K562 (cell line): ENCODE data around the gene TRIM33. TPM values are rescaled to one million over a fixed set of nuclear protein-coding genes. Genes with fewer than 3 reads are reported as not detected.
A peak's percentile ranks its signal among the peaks of the same experiment; 100 is the strongest.

Experiments used
- ATF6 ChIP-seq: sonication (generic); formaldehyde crosslinking; IDR thresholded peaks from 2 replicates; pipeline ENCODE4 v1.4.0; 2020; ENCODE audit warnings: mild to moderate bottlenecking, missing genetic modification reagents
- CSDE1 ChIP-seq, 2 experiments: fragments of 450-650 bp; IDR thresholded peaks; 2 replicates each; pipeline ENCODE4 v1.6.1; 2016; ENCODE audit warnings: mild to moderate bottlenecking in 1 of 2
- EP300 ChIP-seq: IDR thresholded peaks from 2 replicates; pipeline ENCODE4 v1.6.1; 2012; ENCODE audit warnings: low read length, improper control_type of control experiment
- ETV1 ChIP-seq: fragments of 450-650 bp; conservative IDR thresholded peaks from 2 replicates; pipeline ENCODE4 v1.6.1; 2016; ENCODE audit warnings: missing genetic modification characterization, control low read depth, low read depth, missing compliant biosample characterization
- EZH2 ChIP-seq: IDR thresholded peaks from 2 replicates; pipeline ENCODE4 v1.6.1; 2012; ENCODE audit warnings: low read depth, mild to moderate bottlenecking, inconsistent platforms, low read length, borderline replicate concordance
- GATAD2A ChIP-seq: fragments of 450-650 bp; IDR thresholded peaks from 2 replicates; pipeline ENCODE4 v1.6.1; 2017
- HMG20A ChIP-seq: fragments of 450-650 bp; formaldehyde crosslinking; conservative IDR thresholded peaks from 2 replicates; pipeline ENCODE4 v1.4.0; 2020; ENCODE audit warnings: mild to moderate bottlenecking, mixed read lengths
- LEF1 ChIP-seq: fragments of 450-650 bp; IDR thresholded peaks from 2 replicates; pipeline ENCODE4 v1.6.1; 2016; ENCODE audit warnings: mild to moderate bottlenecking
- MAFF ChIP-seq: IDR thresholded peaks from 2 replicates; pipeline ENCODE4 v1.6.1; 2012; ENCODE audit warnings: low read length, improper control_type of control experiment
- MIER1 ChIP-seq: fragments of 450-650 bp; IDR thresholded peaks from 2 replicates; pipeline ENCODE4 v1.6.1; 2016; ENCODE audit warnings: antibody characterized with exemption, mild to moderate bottlenecking, low read depth
- MXI1 ChIP-seq: IDR thresholded peaks from 2 replicates; pipeline ENCODE4 v1.6.1; 2011; ENCODE audit warnings: low read depth, mild to moderate bottlenecking, improper control_type of control experiment, low read length
- NR2C1 ChIP-seq, 2 experiments: fragments of 450-650 bp; IDR thresholded peaks; 2 replicates each; pipeline ENCODE4 v1.6.1; 2017; ENCODE audit warnings: mild to moderate bottlenecking in 2 of 2, antibody characterized with exemption in 1 of 2, inconsistent platforms in 1 of 2, missing compliant biosample characterization in 1 of 2, missing genetic modification characterization in 1 of 2
- RAD21 ChIP-seq, 2 experiments: fragments of 250-450 bp in 1 of 2; fragments of 450-650 bp in 1 of 2; sonication (Bioruptor Pico) in 1 of 2; formaldehyde crosslinking in 1 of 2; IDR thresholded peaks in 1 of 2; conservative IDR thresholded peaks in 1 of 2; 2 replicates each; pipeline versions ENCODE4 v1.4.0 to v1.8.0; 2020 to 2022; ENCODE audit warnings: mild to moderate bottlenecking in 2 of 2, moderate library complexity in 1 of 2
- SIX5 ChIP-seq, 2 experiments: IDR thresholded peaks; 2 replicates each; pipeline ENCODE4 v1.6.1; 2011; ENCODE audit warnings: low read length in 2 of 2, borderline replicate concordance in 1 of 2, low read depth in 1 of 2, mild to moderate bottlenecking in 1 of 2, moderate library complexity in 1 of 2; ENCODE audit not compliant: insufficient read depth in 1 of 2
- SLC30A9 ChIP-seq: fragments of 250-450 bp; sonication (Bioruptor Pico); IDR thresholded peaks from 2 replicates; pipeline ENCODE4 v1.8.0; 2022; ENCODE audit warnings: mild to moderate bottlenecking, moderate library complexity
- SMARCC2 ChIP-seq: fragments of 450-650 bp; IDR thresholded peaks from 2 replicates; pipeline ENCODE4 v1.6.1; 2017; ENCODE audit warnings: antibody characterized with exemption, moderate library complexity, mild to moderate bottlenecking, low read depth
- SNIP1 ChIP-seq: fragments of 450-650 bp; IDR thresholded peaks from 2 replicates; pipeline ENCODE4 v1.7.1; 2017; ENCODE audit warnings: low read depth, mild to moderate bottlenecking
- SNRNP70 ChIP-seq: fragments of 200-400 bp; formaldehyde crosslinking; optimal IDR thresholded peaks from 2 replicates; pipeline ENCODE3; 2017; ENCODE audit warnings: low read depth, low read length
- TBP ChIP-seq: optimal IDR thresholded peaks from 2 replicates; pipeline ENCODE3; 2011; ENCODE audit warnings: low read depth, low read length, improper control_type of control experiment
- YY1 ChIP-seq, 3 experiments: IDR thresholded peaks; 2 replicates each; pipeline ENCODE4 v1.6.1; 2011; ENCODE audit warnings: low read length in 2 of 3, mild to moderate bottlenecking in 2 of 3, moderate library complexity in 2 of 3, borderline replicate concordance in 1 of 3, control low read depth in 1 of 3, low read depth in 1 of 3; ENCODE audit not compliant: insufficient read depth in 3 of 3, insufficient replicate concordance in 2 of 3, control insufficient read depth in 1 of 3, insufficient read length in 1 of 3; ENCODE audit errors: extremely low read depth in 1 of 3
- ZBTB8A ChIP-seq: fragments of 450-650 bp; IDR thresholded peaks from 2 replicates; pipeline ENCODE4 v1.6.1; 2018; ENCODE audit warnings: mild to moderate bottlenecking, moderate library complexity; ENCODE audit not compliant: partially characterized antibody
- ZNF134 ChIP-seq: fragments of 250-450 bp; sonication (Bioruptor Pico); conservative IDR thresholded peaks from 2 replicates; pipeline ENCODE4 v1.4.0; 2020
- ZNF695 ChIP-seq: fragments of 450-650 bp; formaldehyde crosslinking; IDR thresholded peaks from 2 replicates; pipeline ENCODE4 v1.4.0; 2020; ENCODE audit warnings: mild to moderate bottlenecking, moderate library complexity
- polyA plus RNA-seq, 8 experiments: library from polyadenylated mRNA; depleted of rRNA in 4 of 8; stranded (reverse) in 5 of 8; unstranded in 3 of 8; fragments of >200 nt; fragmentation: Nextera tagmentation in 2 of 8; fragmentation: Illumina TruSeq in 1 of 8; extraction: Ambion mirVana in 2 of 8; extraction: Trizol in 1 of 8; gene quantifications; 2 replicates each; pipeline versions ENCODE4 v1.2.1 to v1.2.3, GENCODE V29; 2011 to 2014; ENCODE audit warnings: inconsistent platforms in 1 of 8, missing spikeins in 1 of 8
- total RNA-seq, 7 experiments: library from RNA; depleted of rRNA in 6 of 7; stranded (reverse); fragments of >200 nt in 6 of 7; fragmentation: Illumina TruSeq in 2 of 7; extraction: Trizol in 2 of 7; gene quantifications; 2 replicates each; pipeline versions ENCODE4 v1.2.1 to v1.2.3, GENCODE V29; 2011 to 2021; ENCODE audit warnings: low replicate concordance in 1 of 7
- TF ChIP-seq, protein P1 (sequence below): fragments of 250-450 bp; sonication (Bioruptor Pico); IDR thresholded peaks from 2 replicates; pipeline ENCODE4 v1.8.0; 2022; ENCODE audit warnings: inconsistent platforms, mild to moderate bottlenecking, moderate library complexity, borderline replicate concordance
- TF ChIP-seq, protein P2 (sequence below): fragments of 250-450 bp; sonication (Bioruptor Pico); IDR thresholded peaks from 2 replicates; pipeline ENCODE4 v1.8.0; 2022; ENCODE audit warnings: inconsistent platforms

The TRIM33 gene
- total and polyA plus RNA-seq, 9 of the 15 experiments (the other 6 are each of a cell fraction or from before 2014, with no cell fraction given) = 9.3 to 58.4 (median 40.2) TPM

DNA sequence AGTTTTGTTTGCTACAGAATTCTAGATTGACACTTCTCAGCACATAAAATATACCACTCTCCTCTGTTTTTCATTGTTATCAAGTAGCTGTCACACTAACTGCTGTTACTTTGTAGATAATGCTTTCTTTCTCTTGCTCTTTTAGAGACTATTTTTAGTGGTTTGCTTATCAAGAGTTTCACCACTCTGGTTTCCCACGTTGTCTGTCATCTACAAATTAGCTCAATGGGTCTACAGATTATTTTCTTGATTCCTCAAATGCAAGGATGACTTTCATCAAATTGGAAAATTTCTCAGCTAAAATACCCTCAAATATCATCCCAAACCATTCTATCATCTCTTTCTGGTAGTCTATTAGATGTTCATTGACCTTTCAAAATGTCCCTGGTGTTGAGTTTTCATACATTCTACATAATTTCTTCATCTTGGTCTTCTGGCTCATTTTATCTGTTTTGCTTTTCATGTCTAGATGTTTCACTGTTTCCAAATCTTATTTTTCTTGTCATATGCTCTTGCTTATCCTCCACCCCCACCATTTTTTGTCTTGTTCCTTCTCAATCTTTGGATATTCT, 122.5 kb downstream of the TRIM33 start (continued):
- TF ChIP-seq EZH2 = no peak
- TF ChIP-seq MXI1 = no peak
- TF ChIP-seq MAFF = no peak
- TF ChIP-seq SNIP1 = no peak
- TF ChIP-seq ETV1 (tag) = no peak
- TF ChIP-seq ATF6 (CRISPR knock-in tag) = no peak
- TF ChIP-seq ZNF134 (CRISPR knock-in tag) = no peak
- TF ChIP-seq TBP = no peak
- TF ChIP-seq EP300 = peak; percentile 96
- TF ChIP-seq YY1 (IDR thresholded peaks at IDR 0.05; ENCODE audit: borderline replicate concordance in 1 of 3, control insufficient read depth in 1 of 3, extremely low read depth in 1 of 3, insufficient read depth in 3 of 3, insufficient read length in 1 of 3, insufficient replicate concordance in 2 of 3, low read depth in 1 of 3, low read length in 2 of 3) = no peak
- TF ChIP-seq SMARCC2 = peak; percentile 95
- no peak for TF ChIP-seq ZBTB8A
- TF ChIP-seq MIER1 = no peak
- TF ChIP-seq, protein P1, sequence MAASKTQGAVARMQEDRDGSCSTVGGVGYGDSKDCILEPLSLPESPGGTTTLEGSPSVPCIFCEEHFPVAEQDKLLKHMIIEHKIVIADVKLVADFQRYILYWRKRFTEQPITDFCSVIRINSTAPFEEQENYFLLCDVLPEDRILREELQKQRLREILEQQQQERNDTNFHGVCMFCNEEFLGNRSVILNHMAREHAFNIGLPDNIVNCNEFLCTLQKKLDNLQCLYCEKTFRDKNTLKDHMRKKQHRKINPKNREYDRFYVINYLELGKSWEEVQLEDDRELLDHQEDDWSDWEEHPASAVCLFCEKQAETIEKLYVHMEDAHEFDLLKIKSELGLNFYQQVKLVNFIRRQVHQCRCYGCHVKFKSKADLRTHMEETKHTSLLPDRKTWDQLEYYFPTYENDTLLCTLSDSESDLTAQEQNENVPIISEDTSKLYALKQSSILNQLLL = no peak
- no peak for TF ChIP-seq GATAD2A
- no peak for TF ChIP-seq ZNF695 (CRISPR knock-in tag)
- TF ChIP-seq CSDE1 (IDR thresholded peaks at IDR 0.05) = no peak
- TF ChIP-seq, protein P2, sequence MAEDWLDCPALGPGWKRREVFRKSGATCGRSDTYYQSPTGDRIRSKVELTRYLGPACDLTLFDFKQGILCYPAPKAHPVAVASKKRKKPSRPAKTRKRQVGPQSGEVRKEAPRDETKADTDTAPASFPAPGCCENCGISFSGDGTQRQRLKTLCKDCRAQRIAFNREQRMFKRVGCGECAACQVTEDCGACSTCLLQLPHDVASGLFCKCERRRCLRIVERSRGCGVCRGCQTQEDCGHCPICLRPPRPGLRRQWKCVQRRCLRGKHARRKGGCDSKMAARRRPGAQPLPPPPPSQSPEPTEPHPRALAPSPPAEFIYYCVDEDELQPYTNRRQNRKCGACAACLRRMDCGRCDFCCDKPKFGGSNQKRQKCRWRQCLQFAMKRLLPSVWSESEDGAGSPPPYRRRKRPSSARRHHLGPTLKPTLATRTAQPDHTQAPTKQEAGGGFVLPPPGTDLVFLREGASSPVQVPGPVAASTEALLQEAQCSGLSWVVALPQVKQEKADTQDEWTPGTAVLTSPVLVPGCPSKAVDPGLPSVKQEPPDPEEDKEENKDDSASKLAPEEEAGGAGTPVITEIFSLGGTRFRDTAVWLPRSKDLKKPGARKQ = no peak
- TF ChIP-seq HMG20A (CRISPR knock-in tag) = no peak
- TF ChIP-seq NR2C1 (IDR thresholded peaks at IDR 0.05) = no peak
- TF ChIP-seq NR2C1 (tag; IDR thresholded peaks at IDR 0.05) = no peak
- TF ChIP-seq RAD21 (CRISPR knock-in tag; conservative IDR thresholded peaks at IDR 0.05 in 1 of 2, IDR thresholded peaks at IDR 0.05 in 1 of 2) = no peak
- TF ChIP-seq SNRNP70 = no peak
- TF ChIP-seq LEF1 = peak; percentile 98
- TF ChIP-seq SLC30A9 (CRISPR knock-in tag) = no peak
- TF ChIP-seq SIX5 (IDR thresholded peaks at IDR 0.05; ENCODE audit: borderline replicate concordance in 1 of 2, insufficient read depth in 1 of 2, low read depth in 1 of 2, low read length in 2 of 2) = no peak
